HL-60 (cell line): ENCODE measurements around the gene PPP2R5E.

ENCODE experiments used
- DNase-seq, 2 experiments: peaks; one replicate each; pipeline ENCODE4 v3.0.0-alpha.2; 2010 to 2020; ENCODE audit warnings: low read depth in 1 of 2, low spot score in 1 of 2
- H3K27ac ChIP-seq: fragments of 250-450 bp; sonication (Bioruptor Pico); replicated peaks from 2 replicates; pipeline ENCODE4 v1.5.1; 2020; ENCODE audit warnings: mild to moderate bottlenecking, moderate library complexity
- H3K27me3 ChIP-seq: fragments of 250-450 bp; sonication (Bioruptor Pico); 2 replicates; pipeline ENCODE4 v1.5.1; 2021; ENCODE audit warnings: mild to moderate bottlenecking, moderate library complexity; ENCODE audit not compliant: insufficient read depth, poor library complexity, severe bottlenecking
- H3K4me3 ChIP-seq: replicated peaks from 2 replicates; pipeline ENCODE4 v1.5.1; 2011; ENCODE audit warnings: mild to moderate bottlenecking, control low read depth, low read length; ENCODE audit not compliant: insufficient read depth
- CTCF ChIP-seq: IDR thresholded peaks from one replicate; pipeline ENCODE4 v1.5.1; 2011; ENCODE audit warnings: low read length, control low read depth, inconsistent platforms; ENCODE audit not compliant: insufficient read depth
- GABPA ChIP-seq: IDR thresholded peaks from 2 replicates; pipeline ENCODE4 v1.6.1; 2012; ENCODE audit warnings: low read depth
- POLR2AphosphoS5 ChIP-seq: IDR thresholded peaks from 2 replicates; pipeline ENCODE4 v1.6.1; 2012; ENCODE audit warnings: low read depth
- SPI1 ChIP-seq: IDR thresholded peaks from 2 replicates; pipeline ENCODE4 v1.6.1; 2012; ENCODE audit warnings: low read depth, mild to moderate bottlenecking, borderline replicate concordance
- TF ChIP-seq, protein P1 (sequence below): IDR thresholded peaks from 2 replicates; pipeline ENCODE4 v1.6.1; 2012; ENCODE audit warnings: low read depth; ENCODE audit not compliant: insufficient replicate concordance

The PPP2R5E gene

DNA sequence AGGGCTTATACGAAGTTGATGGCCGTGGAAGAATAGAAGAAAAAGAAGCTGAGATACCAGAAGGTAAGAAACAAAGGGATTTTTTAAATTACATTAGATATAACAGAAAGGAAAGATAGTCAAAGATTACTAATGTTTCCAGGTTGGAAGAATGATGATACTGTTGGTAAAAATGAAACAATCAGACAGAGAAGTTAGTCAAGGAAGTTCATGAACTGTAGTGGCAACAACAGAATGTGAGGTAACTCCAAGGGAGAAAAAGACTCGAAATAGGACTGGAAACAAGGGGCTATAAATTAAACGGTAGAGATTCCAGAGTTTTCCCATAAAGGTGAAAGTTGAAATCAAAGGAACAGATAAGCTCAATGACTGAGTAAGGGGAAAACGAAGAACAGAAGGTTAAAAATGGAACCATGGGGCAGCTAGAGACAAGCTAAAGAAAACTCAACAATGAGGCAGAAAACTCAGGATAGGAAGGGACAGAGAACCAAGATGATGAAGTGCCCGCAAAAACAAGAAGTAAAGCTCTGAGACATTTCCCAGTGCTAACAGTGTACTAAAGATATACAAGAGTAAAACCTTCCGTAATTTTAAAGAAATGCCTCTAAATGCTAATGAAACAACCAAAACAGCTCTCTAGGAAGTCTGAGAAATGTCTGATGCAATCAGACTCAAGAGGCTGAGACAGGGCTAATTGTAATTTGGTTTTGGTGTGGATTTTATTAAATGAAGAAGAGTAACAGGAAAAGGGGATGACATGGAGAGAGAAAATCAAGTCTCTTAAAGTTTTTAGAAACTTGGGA lies 70.0 kb downstream of the PPP2R5E start:
- peak overlapping the region; percentile 37 for H3K27ac ChIP-seq
- peak in 1 of 2 experiments; percentile 32 for DNase-seq
- TF ChIP-seq GABPA (no peak), SPI1 (no peak), POLR2AphosphoS5 (no peak), CTCF (no peak)
- TF ChIP-seq, protein P1, sequence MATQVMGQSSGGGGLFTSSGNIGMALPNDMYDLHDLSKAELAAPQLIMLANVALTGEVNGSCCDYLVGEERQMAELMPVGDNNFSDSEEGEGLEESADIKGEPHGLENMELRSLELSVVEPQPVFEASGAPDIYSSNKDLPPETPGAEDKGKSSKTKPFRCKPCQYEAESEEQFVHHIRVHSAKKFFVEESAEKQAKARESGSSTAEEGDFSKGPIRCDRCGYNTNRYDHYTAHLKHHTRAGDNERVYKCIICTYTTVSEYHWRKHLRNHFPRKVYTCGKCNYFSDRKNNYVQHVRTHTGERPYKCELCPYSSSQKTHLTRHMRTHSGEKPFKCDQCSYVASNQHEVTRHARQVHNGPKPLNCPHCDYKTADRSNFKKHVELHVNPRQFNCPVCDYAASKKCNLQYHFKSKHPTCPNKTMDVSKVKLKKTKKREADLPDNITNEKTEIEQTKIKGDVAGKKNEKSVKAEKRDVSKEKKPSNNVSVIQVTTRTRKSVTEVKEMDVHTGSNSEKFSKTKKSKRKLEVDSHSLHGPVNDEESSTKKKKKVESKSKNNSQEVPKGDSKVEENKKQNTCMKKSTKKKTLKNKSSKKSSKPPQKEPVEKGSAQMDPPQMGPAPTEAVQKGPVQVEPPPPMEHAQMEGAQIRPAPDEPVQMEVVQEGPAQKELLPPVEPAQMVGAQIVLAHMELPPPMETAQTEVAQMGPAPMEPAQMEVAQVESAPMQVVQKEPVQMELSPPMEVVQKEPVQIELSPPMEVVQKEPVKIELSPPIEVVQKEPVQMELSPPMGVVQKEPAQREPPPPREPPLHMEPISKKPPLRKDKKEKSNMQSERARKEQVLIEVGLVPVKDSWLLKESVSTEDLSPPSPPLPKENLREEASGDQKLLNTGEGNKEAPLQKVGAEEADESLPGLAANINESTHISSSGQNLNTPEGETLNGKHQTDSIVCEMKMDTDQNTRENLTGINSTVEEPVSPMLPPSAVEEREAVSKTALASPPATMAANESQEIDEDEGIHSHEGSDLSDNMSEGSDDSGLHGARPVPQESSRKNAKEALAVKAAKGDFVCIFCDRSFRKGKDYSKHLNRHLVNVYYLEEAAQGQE = no peak
- H3K27me3 ChIP-seq = no peaks in the 10 kb centered on the region
- H3K4me3 ChIP-seq = no peak overlapping the region

DNA sequence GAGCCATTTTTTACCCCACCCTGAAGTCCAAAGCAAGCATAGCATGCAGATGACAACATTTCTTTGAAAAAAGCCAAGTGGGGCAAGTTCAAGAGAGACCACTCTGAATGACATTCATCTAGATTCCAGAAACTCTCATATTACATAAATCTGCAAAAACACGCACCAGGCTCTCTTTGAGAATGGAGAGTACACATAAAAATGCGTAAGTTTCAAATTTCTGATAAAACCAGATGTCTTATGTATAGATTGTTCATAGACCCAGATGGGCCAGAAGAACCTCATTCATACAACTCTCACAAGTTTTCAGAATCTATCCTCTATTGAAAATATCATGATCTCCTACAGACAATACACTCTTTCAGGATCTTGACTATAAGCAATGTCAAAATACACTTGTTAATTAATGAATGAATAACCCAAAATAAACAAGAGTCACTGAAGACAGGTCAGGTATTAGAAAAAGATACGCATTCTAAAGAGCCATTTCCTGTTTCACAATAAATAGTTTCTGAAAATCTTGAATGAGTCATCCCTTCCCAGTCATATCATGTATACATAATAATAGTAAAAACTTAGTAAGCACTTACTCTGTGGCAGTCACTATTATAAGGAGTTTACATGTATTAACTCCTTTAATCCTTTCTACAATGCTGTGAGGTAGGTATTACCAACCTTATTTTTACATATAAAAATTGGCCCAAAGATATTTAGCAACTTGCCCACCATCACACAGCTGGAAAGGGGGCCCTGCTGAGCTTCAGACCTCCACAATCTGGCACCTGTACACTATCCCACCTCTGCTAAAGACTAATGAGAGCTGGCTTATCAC lies 72.0 kb downstream of the PPP2R5E start:
- Histone ChIP-seq H3K27ac (no peak overlapping the region), H3K27me3 (no peaks in the 10 kb centered on the region), H3K4me3 (no peak overlapping the region)
- no peak for DNase-seq
- TF ChIP-seq POLR2AphosphoS5 (no peak), GABPA (no peak), SPI1 (no peak), CTCF (no peak)
- TF ChIP-seq, protein P1 = no peak

GRCh38 chr14:63468294-63468693 lies 74.9 kb downstream of the PPP2R5E start:
- no peak overlapping the region for H3K4me3 ChIP-seq
- no peaks in the 10 kb centered on the region for H3K27me3 ChIP-seq
- no peak for DNase-seq
- no peak overlapping the region for H3K27ac ChIP-seq
- no peak for TF ChIP-seq SPI1
- no peak for TF ChIP-seq POLR2AphosphoS5
- no peak for TF ChIP-seq CTCF
